ENCODE data around the gene EMSY.

Gene EMSY

GRCh38 chr11:76493040-76493439 lies 48.2 kb downstream of the EMSY start:
- Histone ChIP-seq H3K9ac (ENCODE audit: low read depth in 1 of 2, low read length in 2 of 2) (no peak overlapping the region), H3K4me3 (ENCODE audit: low read depth in 1 of 2, low read length in 2 of 2) (no peak overlapping the region), H3K4me1 (ENCODE audit: control insufficient read depth in 1 of 2, insufficient read depth in 2 of 2, low read length in 2 of 2) (no peaks in the 10 kb centered on the region), H3K27me3 (ENCODE audit: control insufficient read depth in 1 of 2, insufficient read depth in 2 of 2, low read length in 2 of 2) (no peaks in the 10 kb centered on the region), H3K36me3 (ENCODE audit: control insufficient read depth in 1 of 2, insufficient read depth in 2 of 2, low read length in 2 of 2) (peaks cover 0 to 14% of the 10 kb centered on the region in 2 donors), H3K9me3 (ENCODE audit: control insufficient read depth in 1 of 2, low read length in 2 of 2) (no peaks in the 10 kb centered on the region), H3K27ac (ENCODE audit: low read depth, low read length) (no peak overlapping the region)

GRCh38 chr11:76493626-76494539 lies 49.1 kb downstream of the EMSY start:
- Histone ChIP-seq H3K4me3 (ENCODE audit: low read depth in 1 of 2, low read length in 2 of 2) (no peak overlapping the region), H3K9me3 (ENCODE audit: control insufficient read depth in 1 of 2, low read length in 2 of 2) (no peaks in the 10 kb centered on the region), H3K27me3 (ENCODE audit: control insufficient read depth in 1 of 2, insufficient read depth in 2 of 2, low read length in 2 of 2) (no peaks in the 10 kb centered on the region), H3K4me1 (ENCODE audit: control insufficient read depth in 1 of 2, insufficient read depth in 2 of 2, low read length in 2 of 2) (no peaks in the 10 kb centered on the region), H3K27ac (ENCODE audit: low read depth, low read length) (no peak overlapping the region), H3K36me3 (ENCODE audit: control insufficient read depth in 1 of 2, insufficient read depth in 2 of 2, low read length in 2 of 2) (peaks cover 0 to 14% of the 10 kb centered on the region in 2 donors), H3K9ac (ENCODE audit: low read depth in 1 of 2, low read length in 2 of 2) (no peak overlapping the region)

GRCh38 chr11:76495019-76495418 lies 50.2 kb downstream of the EMSY start:
- H3K36me3 ChIP-seq (ENCODE audit: control insufficient read depth in 1 of 2, insufficient read depth in 2 of 2, low read length in 2 of 2) = peaks cover 0 to 17% of the 10 kb centered on the region in 2 donors
- no peak overlapping the region for H3K4me3 ChIP-seq (ENCODE audit: low read depth in 1 of 2, low read length in 2 of 2)
- H3K27me3 ChIP-seq (ENCODE audit: control insufficient read depth in 1 of 2, insufficient read depth in 2 of 2, low read length in 2 of 2) = no peaks in the 10 kb centered on the region
- no peak overlapping the region for H3K27ac ChIP-seq (ENCODE audit: low read depth, low read length)
- H3K9me3 ChIP-seq (ENCODE audit: control insufficient read depth in 1 of 2, low read length in 2 of 2) = no peaks in the 10 kb centered on the region
- no peak overlapping the region for H3K9ac ChIP-seq (ENCODE audit: low read depth in 1 of 2, low read length in 2 of 2)
- H3K4me1 ChIP-seq (ENCODE audit: control insufficient read depth in 1 of 2, insufficient read depth in 2 of 2, low read length in 2 of 2) = no peaks in the 10 kb centered on the region

GRCh38 chr11:76496174-76496573 lies 51.4 kb downstream of the EMSY start:
- Histone ChIP-seq H3K9me3 (ENCODE audit: control insufficient read depth in 1 of 2, low read length in 2 of 2) (no peaks in the 10 kb centered on the region), H3K9ac (ENCODE audit: low read depth in 1 of 2, low read length in 2 of 2) (no peak overlapping the region), H3K27ac (ENCODE audit: low read depth, low read length) (no peak overlapping the region), H3K4me1 (ENCODE audit: control insufficient read depth in 1 of 2, insufficient read depth in 2 of 2, low read length in 2 of 2) (no peaks in the 10 kb centered on the region), H3K4me3 (ENCODE audit: low read depth in 1 of 2, low read length in 2 of 2) (no peak overlapping the region), H3K36me3 (ENCODE audit: control insufficient read depth in 1 of 2, insufficient read depth in 2 of 2, low read length in 2 of 2) (peaks cover 0 to 21% of the 10 kb centered on the region in 2 donors), H3K27me3 (ENCODE audit: control insufficient read depth in 1 of 2, insufficient read depth in 2 of 2, low read length in 2 of 2) (no peaks in the 10 kb centered on the region)

- no peaks in the 10 kb centered on the region for H3K4me1 ChIP-seq (ENCODE audit: control insufficient read depth in 1 of 2, insufficient read depth in 2 of 2, low read length in 2 of 2)
- H3K27me3 ChIP-seq (ENCODE audit: control insufficient read depth in 1 of 2, insufficient read depth in 2 of 2, low read length in 2 of 2) = no peaks in the 10 kb centered on the region
- H3K9ac ChIP-seq (ENCODE audit: low read depth in 1 of 2, low read length in 2 of 2) = no peak overlapping the region
- H3K27ac ChIP-seq (ENCODE audit: low read depth, low read length) = no peak overlapping the region
- H3K4me3 ChIP-seq (ENCODE audit: low read depth in 1 of 2, low read length in 2 of 2) = no peak overlapping the region
- peaks cover 0 to 7% of the 10 kb centered on the region in 2 donors for H3K36me3 ChIP-seq (ENCODE audit: control insufficient read depth in 1 of 2, insufficient read depth in 2 of 2, low read length in 2 of 2)
- H3K9me3 ChIP-seq (ENCODE audit: control insufficient read depth in 1 of 2, low read length in 2 of 2) = no peaks in the 10 kb centered on the region
Measured at GRCh38 chr11:76501526-76502202, 56.8 kb downstream of the EMSY start.

GRCh38 chr11:76506833-76507232 lies 62.0 kb downstream of the EMSY start:
- H3K27ac ChIP-seq (ENCODE audit: low read depth, low read length) = no peak overlapping the region
- no peak overlapping the region for H3K4me3 ChIP-seq (ENCODE audit: low read depth in 1 of 2, low read length in 2 of 2)
- H3K27me3 ChIP-seq (ENCODE audit: control insufficient read depth in 1 of 2, insufficient read depth in 2 of 2, low read length in 2 of 2) = no peaks in the 10 kb centered on the region
- no peaks in the 10 kb centered on the region for H3K4me1 ChIP-seq (ENCODE audit: control insufficient read depth in 1 of 2, insufficient read depth in 2 of 2, low read length in 2 of 2)
- H3K9ac ChIP-seq (ENCODE audit: low read depth in 1 of 2, low read length in 2 of 2) = no peak overlapping the region
- H3K36me3 ChIP-seq (ENCODE audit: control insufficient read depth in 1 of 2, insufficient read depth in 2 of 2, low read length in 2 of 2) = no peaks in the 10 kb centered on the region
- no peaks in the 10 kb centered on the region for H3K9me3 ChIP-seq (ENCODE audit: control insufficient read depth in 1 of 2, low read length in 2 of 2)

- Histone ChIP-seq H3K27ac (ENCODE audit: low read depth, low read length) (no peak overlapping the region), H3K27me3 (ENCODE audit: control insufficient read depth in 1 of 2, insufficient read depth in 2 of 2, low read length in 2 of 2) (no peaks in the 10 kb centered on the region), H3K36me3 (ENCODE audit: control insufficient read depth in 1 of 2, insufficient read depth in 2 of 2, low read length in 2 of 2) (peaks cover 4% of the 10 kb centered on the region in 2 donors), H3K9me3 (ENCODE audit: control insufficient read depth in 1 of 2, low read length in 2 of 2) (no peaks in the 10 kb centered on the region), H3K4me3 (ENCODE audit: low read depth in 1 of 2, low read length in 2 of 2) (no peak overlapping the region), H3K9ac (ENCODE audit: low read depth in 1 of 2, low read length in 2 of 2) (no peak overlapping the region), H3K4me1 (ENCODE audit: control insufficient read depth in 1 of 2, insufficient read depth in 2 of 2, low read length in 2 of 2) (no peaks in the 10 kb centered on the region)
Measured at GRCh38 chr11:76510060-76511047, 65.5 kb downstream of the EMSY start.

- Histone ChIP-seq H3K4me3 (ENCODE audit: low read depth in 1 of 2, low read length in 2 of 2) (no peak overlapping the region), H3K36me3 (ENCODE audit: control insufficient read depth in 1 of 2, insufficient read depth in 2 of 2, low read length in 2 of 2) (peaks cover 4 to 12% of the 10 kb centered on the region in 2 donors), H3K27ac (ENCODE audit: low read depth, low read length) (no peak overlapping the region), H3K9ac (ENCODE audit: low read depth in 1 of 2, low read length in 2 of 2) (no peak overlapping the region), H3K4me1 (ENCODE audit: control insufficient read depth in 1 of 2, insufficient read depth in 2 of 2, low read length in 2 of 2) (no peaks in the 10 kb centered on the region), H3K9me3 (ENCODE audit: control insufficient read depth in 1 of 2, low read length in 2 of 2) (no peaks in the 10 kb centered on the region), H3K27me3 (ENCODE audit: control insufficient read depth in 1 of 2, insufficient read depth in 2 of 2, low read length in 2 of 2) (no peaks in the 10 kb centered on the region)
Measured at GRCh38 chr11:76512851-76513653, 68.2 kb downstream of the EMSY start.

- H3K4me3 ChIP-seq (ENCODE audit: low read depth in 1 of 2, low read length in 2 of 2) = no peak overlapping the region
- no peak overlapping the region for H3K27ac ChIP-seq (ENCODE audit: low read depth, low read length)
- no peaks in the 10 kb centered on the region for H3K27me3 ChIP-seq (ENCODE audit: control insufficient read depth in 1 of 2, insufficient read depth in 2 of 2, low read length in 2 of 2)
- no peaks in the 10 kb centered on the region for H3K9me3 ChIP-seq (ENCODE audit: control insufficient read depth in 1 of 2, low read length in 2 of 2)
- H3K9ac ChIP-seq (ENCODE audit: low read depth in 1 of 2, low read length in 2 of 2) = no peak overlapping the region
- peaks cover 4 to 14% of the 10 kb centered on the region in 2 donors for H3K36me3 ChIP-seq (ENCODE audit: control insufficient read depth in 1 of 2, insufficient read depth in 2 of 2, low read length in 2 of 2)
- no peaks in the 10 kb centered on the region for H3K4me1 ChIP-seq (ENCODE audit: control insufficient read depth in 1 of 2, insufficient read depth in 2 of 2, low read length in 2 of 2)
Measured at GRCh38 chr11:76513654-76514034, 68.8 kb downstream of the EMSY start.

Data from duodenal mucosa (tissue), 2 donors.